Neural crest cell (in vitro differentiated cells): ENCODE data around the gene FADS2. TPM values are rescaled to one million over a fixed set of nuclear protein-coding genes. Genes with fewer than 3 reads are reported as not detected.

Source experiments
- DNase-seq: peaks from one replicate; pipeline ENCODE4 v3.0.0; 2021; ENCODE audit warnings: low read depth, mixed read lengths, low spot score
- H3K27ac Mint-ChIP-seq: one replicate; pipeline ENCODE4 v1.8.0; 2021; ENCODE audit warnings: mild to moderate bottlenecking, mixed read lengths; ENCODE audit not compliant: unreplicated experiment
- H3K27me3 Mint-ChIP-seq: 2 replicates; pipeline ENCODE4 v1.8.0; 2021; ENCODE audit warnings: low read depth, mild to moderate bottlenecking, mixed read lengths
- H3K36me3 Mint-ChIP-seq: 2 replicates; pipeline ENCODE4 v1.8.0; 2021; ENCODE audit warnings: low read depth, mild to moderate bottlenecking, mixed read lengths
- H3K4me1 Mint-ChIP-seq: 2 replicates; pipeline ENCODE4 v1.8.0; 2021; ENCODE audit warnings: mixed read lengths
- H3K4me3 Mint-ChIP-seq: one replicate; pipeline ENCODE4 v1.8.0; 2021; ENCODE audit warnings: mild to moderate bottlenecking, mixed read lengths
- H3K9me3 Mint-ChIP-seq: 2 replicates; pipeline ENCODE4 v1.8.0; 2021; ENCODE audit warnings: mixed read lengths
- CTCF ChIP-seq: fragments of 200-600 bp; sonication (generic); conservative IDR thresholded peaks from 2 replicates; pipeline ENCODE4 v1.5.0; 2021; ENCODE audit warnings: antibody characterized with exemption, mild to moderate bottlenecking
- total RNA-seq: library from RNA; stranded (reverse); gene quantifications from 2 replicates; pipeline ENCODE4 v1.2.1, GENCODE V29; 2021

Gene FADS2
- total RNA-seq, 1 donor from 2014 or later: 976 TPM

- Mint-ChIP-seq H3K36me3 (no peaks in the 10 kb centered on the region), H3K27ac (no peak overlapping the region), H3K4me1 (no peaks in the 10 kb centered on the region), H3K4me3 (no peak overlapping the region), H3K27me3 (no peaks in the 10 kb centered on the region), H3K9me3 (no peaks in the 10 kb centered on the region)
- no peak for TF ChIP-seq CTCF
- DNase-seq: no peak
These were observed 47.4 kb upstream of the FADS2 start for GRCh38 chr11:61780581-61781162.

GRCh38 chr11:61781585-61781984, 46.5 kb upstream of the FADS2 start:
- TF ChIP-seq CTCF: no peak
- H3K36me3 Mint-ChIP-seq: no peaks in the 10 kb centered on the region
- no peaks in the 10 kb centered on the region for H3K27me3 Mint-ChIP-seq
- H3K27ac Mint-ChIP-seq: no peak overlapping the region
- no peak overlapping the region for H3K4me3 Mint-ChIP-seq
- DNase-seq: no peak
- H3K4me1 Mint-ChIP-seq: no peaks in the 10 kb centered on the region
- H3K9me3 Mint-ChIP-seq: no peaks in the 10 kb centered on the region

- Mint-ChIP-seq H3K4me3 (no peak overlapping the region), H3K9me3 (no peaks in the 10 kb centered on the region), H3K4me1 (no peaks in the 10 kb centered on the region), H3K27ac (peak overlapping the region; percentile 35), H3K27me3 (no peaks in the 10 kb centered on the region), H3K36me3 (no peaks in the 10 kb centered on the region)
- TF ChIP-seq CTCF: no peak
- DNase-seq: no peak
These were observed 45.8 kb upstream of the FADS2 start for GRCh38 chr11:61782299-61782698.

- no peak for TF ChIP-seq CTCF
- H3K27ac Mint-ChIP-seq: no peak overlapping the region
- no peak for DNase-seq
- no peak overlapping the region for H3K4me3 Mint-ChIP-seq
- H3K4me1 Mint-ChIP-seq: no peaks in the 10 kb centered on the region
- no peaks in the 10 kb centered on the region for H3K27me3 Mint-ChIP-seq
- no peaks in the 10 kb centered on the region for H3K36me3 Mint-ChIP-seq
- no peaks in the 10 kb centered on the region for H3K9me3 Mint-ChIP-seq
These were observed 45.3 kb upstream of the FADS2 start for GRCh38 chr11:61782841-61783240.

GRCh38 chr11:61783717-61784505, 44.2 kb upstream of the FADS2 start:
- Mint-ChIP-seq H3K27ac (no peak overlapping the region), H3K4me3 (peak overlapping the region; percentile 65), H3K9me3 (no peaks in the 10 kb centered on the region), H3K36me3 (no peaks in the 10 kb centered on the region), H3K4me1 (no peaks in the 10 kb centered on the region), H3K27me3 (no peaks in the 10 kb centered on the region)
- no peak for TF ChIP-seq CTCF
- DNase-seq: no peak
